ENCODE measurements around the gene CDK14.

Gene CDK14

GRCh38 chr7:90642978-90643377 lies 46.9 kb downstream of the CDK14 start:
- DNase-seq: no peak

GRCh38 chr7:90645784-90646183 lies 49.7 kb downstream of the CDK14 start:
- DNase-seq: no peak

GRCh38 chr7:90648107-90648506 lies 52.0 kb downstream of the CDK14 start:
- DNase-seq: no peak

GRCh38 chr7:90648834-90649233 lies 52.7 kb downstream of the CDK14 start:
- no peak for DNase-seq

- DNase-seq: no peak
These were observed 58.8 kb downstream of the CDK14 start for GRCh38 chr7:90654718-90655427.

- DNase-seq: no peak
These were observed 59.4 kb downstream of the CDK14 start for GRCh38 chr7:90655566-90655965.

- no peak for DNase-seq
These were observed 61.4 kb downstream of the CDK14 start for GRCh38 chr7:90657481-90657880.

- no peak for DNase-seq
These were observed 64.0 kb downstream of the CDK14 start for GRCh38 chr7:90660100-90660499.

GRCh38 chr7:90660819-90661218 lies 64.7 kb downstream of the CDK14 start:
- no peak for DNase-seq

- DNase-seq: no peak
These were observed 65.4 kb downstream of the CDK14 start for GRCh38 chr7:90661290-90662151.

- DNase-seq: no peak
These were observed 67.1 kb downstream of the CDK14 start for GRCh38 chr7:90663176-90663575.

GRCh38 chr7:90666186-90666585 lies 70.1 kb downstream of the CDK14 start:
- DNase-seq: no peak

GRCh38 chr7:90668992-90669391 lies 72.9 kb downstream of the CDK14 start:
- DNase-seq: no peak

- no peak for DNase-seq
These were observed 73.4 kb downstream of the CDK14 start for GRCh38 chr7:90669492-90669891.

GRCh38 chr7:90671571-90671970 lies 75.5 kb downstream of the CDK14 start:
- no peak for DNase-seq

GRCh38 chr7:90672210-90672609 lies 76.1 kb downstream of the CDK14 start:
- DNase-seq: no peak

- no peak for DNase-seq
These were observed 78.5 kb downstream of the CDK14 start for GRCh38 chr7:90674625-90675024.

GRCh38 chr7:90675982-90676381 lies 79.9 kb downstream of the CDK14 start:
- DNase-seq: no peak

GRCh38 chr7:90677486-90678404 lies 81.6 kb downstream of the CDK14 start:
- DNase-seq: no peak

GRCh38 chr7:90678986-90679385 lies 82.9 kb downstream of the CDK14 start:
- no peak for DNase-seq

- no peak for DNase-seq
These were observed 84.4 kb downstream of the CDK14 start for GRCh38 chr7:90680484-90680883.

GRCh38 chr7:90681336-90682022 lies 85.4 kb downstream of the CDK14 start:
- no peak for DNase-seq

GRCh38 chr7:90686146-90686545 lies 90.0 kb downstream of the CDK14 start:
- no peak for DNase-seq

Data from CD4-positive, alpha-beta T cell treated with Interleukin-21 for 1 hour (primary cell).